GM12874 (cell line): ENCODE data around the gene PRKN.

ENCODE experiments used
- CTCF ChIP-seq: IDR thresholded peaks from 2 replicates; pipeline ENCODE4 v1.5.1; 2011; ENCODE audit warnings: low read depth, mild to moderate bottlenecking, control low read depth, low read length, moderate library complexity; ENCODE audit not compliant: insufficient read depth

The PRKN gene

GRCh38 chr6:162200945-162201690, 526.4 kb downstream of the PRKN start:
- no peak for TF ChIP-seq CTCF

GRCh38 chr6:162200041-162200440, 527.5 kb downstream of the PRKN start:
- no peak for TF ChIP-seq CTCF

GRCh38 chr6:162198925-162199324, 528.6 kb downstream of the PRKN start:
- no peak for TF ChIP-seq CTCF

- no peak for TF ChIP-seq CTCF
Observed at GRCh38 chr6:162198076-162198475, 529.5 kb downstream of the PRKN start.

- TF ChIP-seq CTCF = no peak
Observed at GRCh38 chr6:162195441-162195840, 532.1 kb downstream of the PRKN start.

GRCh38 chr6:162190981-162191380, 536.6 kb downstream of the PRKN start:
- TF ChIP-seq CTCF = no peak

GRCh38 chr6:162187168-162187935, 540.2 kb downstream of the PRKN start:
- TF ChIP-seq CTCF = no peak
